Progenitor cell of endocrine pancreas (in vitro differentiated cells): ENCODE measurements around the gene GABPB1. TPM values are rescaled to one million over a fixed set of nuclear protein-coding genes. Genes with fewer than 3 reads are reported as not detected.

Experiments
- DNase-seq: peaks from one replicate; pipeline ENCODE4 v3.0.0; 2021; ENCODE audit warnings: low spot score; ENCODE audit not compliant: unreplicated experiment
- H3K27ac Mint-ChIP-seq: 2 replicates; pipeline ENCODE4 v1.8.0; 2021; ENCODE audit warnings: mild to moderate bottlenecking, moderate library complexity, mixed read lengths
- H3K27me3 Mint-ChIP-seq: 2 replicates; pipeline ENCODE4 v1.8.0; 2021; ENCODE audit warnings: mixed read lengths
- H3K36me3 Mint-ChIP-seq: 2 replicates; pipeline ENCODE4 v1.8.0; 2022; ENCODE audit warnings: mixed read lengths; ENCODE audit not compliant: insufficient read depth
- H3K4me1 Mint-ChIP-seq: 2 replicates; pipeline ENCODE4 v1.8.0; 2021; ENCODE audit warnings: low read depth, mixed read lengths
- H3K4me3 Mint-ChIP-seq: 2 replicates; pipeline ENCODE4 v1.8.0; 2021; ENCODE audit warnings: low read depth, mild to moderate bottlenecking, moderate library complexity, mixed read lengths
- H3K9me3 Mint-ChIP-seq: 2 replicates; pipeline ENCODE4 v1.8.0; 2021; ENCODE audit warnings: low read depth, mixed read lengths
- total RNA-seq: library from RNA; stranded (reverse); gene quantifications from 2 replicates; pipeline ENCODE4 v1.2.1, GENCODE V29; 2021
- TF ChIP-seq, protein P1 (sequence below): fragments of 200-600 bp; sonication (generic); IDR thresholded peaks from one replicate; pipeline ENCODE4 v1.5.0; 2021; ENCODE audit warnings: antibody characterized with exemption, mild to moderate bottlenecking; ENCODE audit not compliant: unreplicated experiment

The GABPB1 gene
- total RNA-seq, 1 donor from 2014 or later, result 41.7 TPM

DNA sequence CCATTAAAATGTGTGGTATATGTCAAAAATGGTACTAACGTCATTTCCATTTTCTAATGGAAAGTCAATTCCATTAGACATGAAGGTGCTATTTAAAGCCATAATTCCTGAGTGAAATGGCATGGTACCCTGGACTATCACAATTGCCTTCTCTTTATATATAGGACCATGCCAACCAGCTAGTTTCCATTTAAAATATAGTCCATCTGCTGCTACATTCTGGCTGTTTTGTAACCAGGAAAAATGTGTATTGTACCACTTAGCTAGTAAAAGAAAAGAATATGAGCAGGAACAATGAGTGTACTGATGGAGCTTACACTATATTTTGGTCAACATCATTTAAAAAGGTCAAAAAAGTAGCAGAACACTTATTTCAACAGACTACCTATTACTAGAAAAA is 59.0 kb downstream of the GABPB1 start:
- DNase-seq, result no peak
- Mint-ChIP-seq H3K9me3 (no peaks in the 10 kb centered on the region), H3K4me1 (no peaks in the 10 kb centered on the region), H3K4me3 (no peak overlapping the region), H3K27ac (no peak overlapping the region), H3K36me3 (peaks cover 13% of the 10 kb centered on the region), H3K27me3 (no peaks in the 10 kb centered on the region)
- TF ChIP-seq, protein P1, sequence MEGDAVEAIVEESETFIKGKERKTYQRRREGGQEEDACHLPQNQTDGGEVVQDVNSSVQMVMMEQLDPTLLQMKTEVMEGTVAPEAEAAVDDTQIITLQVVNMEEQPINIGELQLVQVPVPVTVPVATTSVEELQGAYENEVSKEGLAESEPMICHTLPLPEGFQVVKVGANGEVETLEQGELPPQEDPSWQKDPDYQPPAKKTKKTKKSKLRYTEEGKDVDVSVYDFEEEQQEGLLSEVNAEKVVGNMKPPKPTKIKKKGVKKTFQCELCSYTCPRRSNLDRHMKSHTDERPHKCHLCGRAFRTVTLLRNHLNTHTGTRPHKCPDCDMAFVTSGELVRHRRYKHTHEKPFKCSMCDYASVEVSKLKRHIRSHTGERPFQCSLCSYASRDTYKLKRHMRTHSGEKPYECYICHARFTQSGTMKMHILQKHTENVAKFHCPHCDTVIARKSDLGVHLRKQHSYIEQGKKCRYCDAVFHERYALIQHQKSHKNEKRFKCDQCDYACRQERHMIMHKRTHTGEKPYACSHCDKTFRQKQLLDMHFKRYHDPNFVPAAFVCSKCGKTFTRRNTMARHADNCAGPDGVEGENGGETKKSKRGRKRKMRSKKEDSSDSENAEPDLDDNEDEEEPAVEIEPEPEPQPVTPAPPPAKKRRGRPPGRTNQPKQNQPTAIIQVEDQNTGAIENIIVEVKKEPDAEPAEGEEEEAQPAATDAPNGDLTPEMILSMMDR, result no peak

DNA sequence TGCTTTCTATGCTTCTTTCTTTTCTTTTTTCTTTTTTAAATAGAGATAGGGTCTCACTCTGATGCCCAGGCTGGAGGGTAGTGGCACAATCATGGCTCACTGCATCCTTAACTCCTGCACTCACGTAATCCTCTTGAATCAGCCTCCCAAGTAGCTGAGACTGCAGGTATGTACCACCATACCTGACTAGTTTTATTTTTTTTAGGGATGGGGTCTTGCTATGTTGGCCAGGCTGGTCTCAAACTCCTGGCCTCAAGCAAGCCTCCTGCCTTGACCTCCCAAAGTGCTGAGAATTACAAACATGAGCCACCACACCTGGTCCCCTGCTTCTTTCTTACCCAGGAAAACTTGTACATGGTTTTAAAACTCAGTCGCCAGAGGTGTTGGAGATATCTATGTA is 65.2 kb downstream of the GABPB1 start:
- Mint-ChIP-seq H3K27ac (no peak overlapping the region), H3K9me3 (no peaks in the 10 kb centered on the region), H3K4me3 (no peak overlapping the region), H3K36me3 (peaks cover 7% of the 10 kb centered on the region), H3K4me1 (no peaks in the 10 kb centered on the region), H3K27me3 (no peaks in the 10 kb centered on the region)
- TF ChIP-seq, protein P1, result no peak
- no peak for DNase-seq

- no peak overlapping the region for H3K4me3 Mint-ChIP-seq
- H3K9me3 Mint-ChIP-seq, result no peaks in the 10 kb centered on the region
- peak overlapping the region; percentile 59 for H3K27ac Mint-ChIP-seq
- no peaks in the 10 kb centered on the region for H3K27me3 Mint-ChIP-seq
- no peak for DNase-seq
- TF ChIP-seq, protein P1, result no peak
- H3K4me1 Mint-ChIP-seq, result no peaks in the 10 kb centered on the region
- peaks cover 5% of the 10 kb centered on the region for H3K36me3 Mint-ChIP-seq
These were observed 67.5 kb downstream of the GABPB1 start for GRCh38 chr15:50287324-50288116.

- DNase-seq, result no peak
- H3K27me3 Mint-ChIP-seq, result no peaks in the 10 kb centered on the region
- no peaks in the 10 kb centered on the region for H3K9me3 Mint-ChIP-seq
- H3K4me3 Mint-ChIP-seq, result no peak overlapping the region
- TF ChIP-seq, protein P1, result no peak
- H3K36me3 Mint-ChIP-seq, result peaks cover 7% of the 10 kb centered on the region
- no peaks in the 10 kb centered on the region for H3K4me1 Mint-ChIP-seq
- H3K27ac Mint-ChIP-seq, result no peak overlapping the region
These were observed 73.6 kb downstream of the GABPB1 start for GRCh38 chr15:50281427-50281826.

- TF ChIP-seq, protein P1, result no peak
- Mint-ChIP-seq H3K4me3 (no peak overlapping the region), H3K27ac (no peak overlapping the region)
These were observed 74.7 kb downstream of the GABPB1 start for GRCh38 chr15:50280271-50280670.

More at GRCh38 chr15:50280271-50280670, 74.7 kb downstream of the GABPB1 start:
- Mint-ChIP-seq H3K36me3 (peaks cover 7% of the 10 kb centered on the region), H3K9me3 (no peaks in the 10 kb centered on the region), H3K4me1 (no peaks in the 10 kb centered on the region), H3K27me3 (no peaks in the 10 kb centered on the region)
- no peak for DNase-seq
